Karpas-422 (cell line): ENCODE results near the gene XKR3. TPM values are rescaled to one million over a fixed set of nuclear protein-coding genes. Genes with fewer than 3 reads are reported as not detected.
A peak's percentile ranks its signal among the peaks of the same experiment; 100 is the strongest.
"Not testable (repeated sequence)": the region's sequence is repeated elsewhere in the genome, so short reads cannot be mapped to it uniquely, and the experiment has no call there.

Experiments
- DNase-seq: peaks from one replicate; pipeline ENCODE4 v3.0.0-alpha.2; 2015
- H2AFZ ChIP-seq: fragments of 200-600 bp; sonication (generic); 2 replicates; pipeline ENCODE4 v1.6.1; 2014; ENCODE audit warnings: antibody characterized with exemption, low read length, mixed read lengths
- H3K27ac ChIP-seq: fragments of 200-600 bp; sonication (generic); 2 replicates; pipeline ENCODE4 v1.5.1; 2014; ENCODE audit warnings: mild to moderate bottlenecking, low read length, moderate library complexity
- H3K27me3 ChIP-seq: fragments of 200-600 bp; sonication (generic); 2 replicates; pipeline ENCODE4 v1.6.1; 2014; ENCODE audit warnings: low read length, mixed read lengths
- H3K36me3 ChIP-seq: fragments of 200-600 bp; sonication (generic); 2 replicates; pipeline ENCODE4 v1.6.1; 2014; ENCODE audit warnings: low read length, mixed read lengths; ENCODE audit not compliant: insufficient read depth
- H3K4me1 ChIP-seq: fragments of 200-600 bp; sonication (generic); 2 replicates; pipeline ENCODE4 v1.6.1; 2014; ENCODE audit warnings: mild to moderate bottlenecking, low read length, mixed read lengths
- H3K4me2 ChIP-seq: fragments of 200-600 bp; sonication (generic); 2 replicates; pipeline ENCODE4 v1.6.1; 2014; ENCODE audit warnings: low read length, low read depth, mild to moderate bottlenecking; ENCODE audit not compliant: poor library complexity, severe bottlenecking
- H3K4me3 ChIP-seq: fragments of 200-600 bp; sonication (generic); 2 replicates; pipeline ENCODE4 v1.5.1; 2014; ENCODE audit warnings: mild to moderate bottlenecking, antibody characterized with exemption, low read length, mixed read lengths
- H3K79me2 ChIP-seq: fragments of 200-600 bp; sonication (generic); 2 replicates; pipeline ENCODE4 v1.6.1; 2014; ENCODE audit warnings: mild to moderate bottlenecking, low read length, mixed read lengths
- H3K9ac ChIP-seq: fragments of 200-600 bp; sonication (generic); 2 replicates; pipeline ENCODE4 v1.6.0; 2014; ENCODE audit warnings: low read length
- H3K9me2 ChIP-seq: fragments of 200-600 bp; sonication (generic), shearing (Covaris generic); replicated peaks from 2 replicates; pipeline ENCODE4 v1.6.0; 2014; ENCODE audit warnings: mild to moderate bottlenecking, low read length, moderate library complexity; ENCODE audit not compliant: insufficient read depth
- H3K9me3 ChIP-seq: fragments of 300-700, 200-600 bp; sonication (generic); 2 replicates; pipeline ENCODE4 v1.6.1; 2014; ENCODE audit warnings: low read length, mixed read lengths
- H4K20me1 ChIP-seq: fragments of 200-600 bp; sonication (generic); 2 replicates; pipeline ENCODE4 v1.6.1; 2014; ENCODE audit warnings: mild to moderate bottlenecking, antibody characterized with exemption, low read length, low read depth; ENCODE audit not compliant: insufficient read depth
- total RNA-seq: library from RNA; depleted of rRNA; stranded (reverse); fragments of >200 nt; shearing (Covaris generic); gene quantifications from 2 replicates; pipeline ENCODE4 v1.2.3, GENCODE V29; 2014; ENCODE audit warnings: low replicate concordance

The XKR3 gene
- total RNA-seq, 1 experiment from 2014 or later, result not detected

DNA sequence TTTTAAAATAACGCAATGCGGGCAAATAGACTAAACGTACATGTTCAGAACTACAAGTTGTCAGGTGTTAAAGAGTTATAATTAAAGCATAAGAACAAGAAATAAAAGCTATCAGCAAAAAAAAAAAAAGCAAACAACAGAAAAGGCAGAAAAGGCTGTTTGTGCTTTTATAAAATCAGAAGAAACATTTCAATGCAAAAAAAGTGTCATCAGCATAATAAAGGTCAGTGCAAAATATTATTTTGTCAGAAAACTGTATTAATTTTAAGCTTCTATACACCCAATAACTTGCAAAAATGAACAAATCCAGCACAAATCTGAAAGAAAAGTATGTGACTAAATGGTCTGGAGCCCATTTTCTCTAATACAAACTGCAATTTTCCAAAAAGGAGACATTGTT is 23.6 kb downstream of the XKR3 start:
- no peak for DNase-seq
- Histone ChIP-seq H3K9me2 (no peaks in the 10 kb centered on the region), H3K36me3 (no peaks in the 10 kb centered on the region), H3K79me2 (no peaks in the 10 kb centered on the region), H3K4me2 (no peak overlapping the region), H3K4me1 (no peaks in the 10 kb centered on the region), H3K27me3 (no peaks in the 10 kb centered on the region), H3K27ac (no peak overlapping the region), H4K20me1 (no peaks in the 10 kb centered on the region), H2AFZ (no peak overlapping the region), H3K4me3 (no peak overlapping the region), H3K9ac (no peak overlapping the region), H3K9me3 (no peaks in the 10 kb centered on the region)

DNA sequence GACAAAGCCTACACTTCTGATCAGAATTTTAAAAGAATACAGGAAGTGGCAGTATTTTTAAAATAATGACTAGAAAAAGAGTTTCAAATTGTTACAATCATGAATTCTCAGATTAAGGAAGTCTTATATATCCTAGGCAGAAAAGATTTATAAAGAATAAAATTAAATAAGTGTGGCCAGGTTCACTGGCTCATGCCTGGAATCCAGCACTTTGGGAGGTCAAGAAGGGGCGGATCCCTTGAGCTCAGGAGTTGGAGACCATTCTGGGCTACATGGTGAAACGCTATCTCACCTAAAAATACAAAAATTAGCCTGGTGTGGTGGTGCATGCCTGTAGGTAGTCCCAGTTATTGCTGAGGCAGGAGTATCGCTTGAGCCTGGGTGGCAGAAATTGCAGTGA is 24.1 kb downstream of the XKR3 start:
- Histone ChIP-seq H3K27ac (no peak overlapping the region), H3K4me2 (no peak overlapping the region), H3K9me2 (no peaks in the 10 kb centered on the region), H2AFZ (no peak overlapping the region), H3K79me2 (no peaks in the 10 kb centered on the region), H3K9me3 (no peaks in the 10 kb centered on the region), H3K4me1 (no peaks in the 10 kb centered on the region), H3K36me3 (no peaks in the 10 kb centered on the region), H3K9ac (no peak overlapping the region), H3K27me3 (no peaks in the 10 kb centered on the region), H4K20me1 (no peaks in the 10 kb centered on the region), H3K4me3 (no peak overlapping the region)
- DNase-seq, result no peak

DNA sequence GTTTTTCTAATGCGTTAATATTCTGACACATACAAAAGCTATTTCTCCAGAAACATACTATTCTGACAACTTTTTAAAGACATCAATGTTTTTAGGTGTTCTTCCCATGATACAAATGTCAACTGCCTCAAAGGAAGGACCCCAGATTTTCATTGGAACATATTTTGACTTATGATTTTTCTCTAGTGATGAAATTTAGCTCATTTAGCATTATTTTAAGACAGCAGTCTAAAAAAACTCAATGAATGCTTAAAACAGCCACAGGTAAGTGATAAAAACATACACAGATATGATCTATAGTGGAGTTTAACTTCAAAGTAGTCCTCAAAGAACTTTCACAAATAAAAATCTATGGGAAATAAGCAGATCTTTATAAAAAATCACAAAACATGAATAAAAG is 24.9 kb downstream of the XKR3 start:
- Histone ChIP-seq H3K4me3 (no peak overlapping the region), H3K79me2 (no peaks in the 10 kb centered on the region), H3K4me2 (no peak overlapping the region), H3K9ac (no peak overlapping the region), H3K4me1 (no peaks in the 10 kb centered on the region), H3K9me3 (no peaks in the 10 kb centered on the region), H2AFZ (no peak overlapping the region), H3K27ac (no peak overlapping the region), H3K9me2 (no peaks in the 10 kb centered on the region), H4K20me1 (no peaks in the 10 kb centered on the region), H3K27me3 (no peaks in the 10 kb centered on the region), H3K36me3 (no peaks in the 10 kb centered on the region)
- no peak for DNase-seq

DNA sequence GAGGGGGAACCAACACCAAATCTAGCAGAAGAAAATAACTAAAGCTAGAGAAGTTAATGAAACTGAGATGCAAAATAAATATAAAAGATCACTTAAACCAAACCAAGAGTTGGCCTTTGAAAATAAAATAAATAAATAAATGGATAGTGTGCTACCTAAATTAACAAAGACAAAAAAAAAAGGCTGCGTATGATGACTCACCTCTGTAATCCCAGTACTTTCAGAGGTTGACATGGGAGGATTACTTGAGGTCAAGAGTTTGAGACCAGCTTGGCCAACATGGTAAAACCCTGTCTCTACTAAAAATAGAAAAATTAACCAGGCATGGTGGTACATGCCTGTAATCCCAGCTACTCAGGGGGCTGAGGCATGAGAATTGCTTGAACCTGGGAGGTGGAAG is 29.7 kb downstream of the XKR3 start:
- DNase-seq, H3K9me3 ChIP-seq, H3K9ac ChIP-seq, H2AFZ ChIP-seq, H4K20me1 ChIP-seq, H3K4me1 ChIP-seq, H3K4me2 ChIP-seq, H3K79me2 ChIP-seq, H3K27ac ChIP-seq, H3K4me3 ChIP-seq, H3K27me3 ChIP-seq, H3K36me3 ChIP-seq, H3K9me2 ChIP-seq: not testable (repeated sequence)

DNA sequence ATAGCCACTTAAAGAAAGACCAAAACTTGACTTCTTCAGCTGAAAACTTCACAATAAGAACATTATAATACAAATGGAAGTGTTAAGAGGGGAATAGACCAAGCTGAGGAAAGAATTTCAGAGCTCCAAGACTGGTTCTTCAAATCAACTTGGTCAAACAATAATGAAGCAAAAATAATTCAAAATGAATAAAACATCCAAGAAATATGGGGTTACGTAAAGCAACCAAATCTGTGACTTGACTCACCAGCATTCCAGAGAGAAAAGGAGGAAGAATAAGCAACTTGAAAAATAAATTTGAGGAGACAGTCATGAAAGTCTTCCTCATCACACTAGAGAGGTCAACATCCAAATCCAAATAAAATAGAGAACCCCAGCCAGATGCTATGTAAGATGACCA is 31.4 kb downstream of the XKR3 start:
- H3K9me3 ChIP-seq, result no peaks in the 10 kb centered on the region
- H2AFZ ChIP-seq, result no peak overlapping the region
- H3K9me2 ChIP-seq, result no peaks in the 10 kb centered on the region
- no peaks in the 10 kb centered on the region for H3K36me3 ChIP-seq
- H3K4me3 ChIP-seq, result no peak overlapping the region
- DNase-seq, result no peak
- H4K20me1 ChIP-seq, result no peaks in the 10 kb centered on the region
- no peaks in the 10 kb centered on the region for H3K4me1 ChIP-seq
- H3K27me3 ChIP-seq, result no peaks in the 10 kb centered on the region
- no peak overlapping the region for H3K27ac ChIP-seq
- H3K9ac ChIP-seq, result no peak overlapping the region
- H3K4me2 ChIP-seq, result no peak overlapping the region
- no peaks in the 10 kb centered on the region for H3K79me2 ChIP-seq

DNA sequence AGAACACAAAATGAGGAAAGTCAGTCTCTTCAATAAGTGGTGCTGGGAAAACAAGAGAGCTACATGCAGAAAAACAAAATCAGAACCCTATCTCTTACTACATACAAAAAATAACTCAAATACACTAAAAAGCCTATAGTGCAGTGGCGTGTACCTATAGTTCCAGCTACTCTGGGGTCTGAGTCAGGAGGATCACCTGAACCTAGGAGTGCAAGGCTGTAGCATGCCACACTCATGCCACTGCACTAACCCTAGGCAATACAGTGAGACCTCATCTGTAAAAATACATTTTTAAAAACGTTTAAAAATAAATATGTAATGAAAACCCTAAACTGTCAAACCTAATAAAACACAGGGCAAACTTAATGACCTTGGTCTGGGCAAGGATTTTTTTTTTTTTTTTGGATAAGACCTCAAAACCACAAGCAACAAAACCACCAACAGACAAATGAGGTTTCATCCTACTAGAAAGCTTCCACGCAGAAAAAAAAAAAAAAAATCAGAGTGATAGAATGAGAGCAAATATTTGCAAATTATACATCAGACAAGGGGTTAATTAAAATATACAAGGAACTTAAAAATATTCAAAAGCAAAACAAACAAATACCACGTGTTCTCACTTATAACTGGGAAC is 35.2 kb downstream of the XKR3 start:
- Histone ChIP-seq H3K4me3 (no peak overlapping the region), H3K27me3 (no peaks in the 10 kb centered on the region), H3K36me3 (no peaks in the 10 kb centered on the region), H3K27ac (no peak overlapping the region), H3K9ac (no peak overlapping the region), H3K9me2 (no peaks in the 10 kb centered on the region), H3K4me1 (no peaks in the 10 kb centered on the region), H3K4me2 (no peak overlapping the region), H3K79me2 (no peaks in the 10 kb centered on the region), H2AFZ (no peak overlapping the region), H4K20me1 (no peaks in the 10 kb centered on the region), H3K9me3 (no peaks in the 10 kb centered on the region)
- no peak for DNase-seq

DNA sequence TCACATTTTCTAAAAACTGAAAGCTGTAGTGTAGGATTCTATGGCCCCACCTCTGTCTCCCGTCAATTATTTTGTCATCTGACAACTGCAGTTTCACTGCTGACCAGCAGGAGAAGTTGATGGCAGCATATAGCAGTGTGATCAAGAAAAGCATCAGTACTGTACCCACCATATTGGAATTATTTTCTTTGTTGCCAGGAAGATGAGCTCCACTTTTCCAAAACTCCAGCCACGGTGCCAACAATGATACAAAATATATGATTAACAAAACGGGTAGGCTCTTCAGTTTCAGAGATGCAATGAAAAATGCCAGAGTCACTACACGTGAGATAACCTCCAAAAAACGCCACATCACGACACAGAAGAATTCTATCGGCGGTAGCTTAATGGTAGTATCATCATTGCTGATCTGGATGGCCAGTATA is 41.3 kb downstream of the XKR3 start:
- H3K79me2 ChIP-seq, result no peaks in the 10 kb centered on the region
- no peak overlapping the region for H3K27ac ChIP-seq
- no peak overlapping the region for H3K4me3 ChIP-seq
- H3K27me3 ChIP-seq, result no peaks in the 10 kb centered on the region
- H3K9me3 ChIP-seq, result no peaks in the 10 kb centered on the region
- peak; percentile 72 for DNase-seq
- no peaks in the 10 kb centered on the region for H3K4me1 ChIP-seq
- no peaks in the 10 kb centered on the region for H3K36me3 ChIP-seq
- no peaks in the 10 kb centered on the region for H4K20me1 ChIP-seq
- no peaks in the 10 kb centered on the region for H3K9me2 ChIP-seq
- H3K4me2 ChIP-seq, result no peak overlapping the region
- H2AFZ ChIP-seq, result no peak overlapping the region
- H3K9ac ChIP-seq, result no peak overlapping the region

DNA sequence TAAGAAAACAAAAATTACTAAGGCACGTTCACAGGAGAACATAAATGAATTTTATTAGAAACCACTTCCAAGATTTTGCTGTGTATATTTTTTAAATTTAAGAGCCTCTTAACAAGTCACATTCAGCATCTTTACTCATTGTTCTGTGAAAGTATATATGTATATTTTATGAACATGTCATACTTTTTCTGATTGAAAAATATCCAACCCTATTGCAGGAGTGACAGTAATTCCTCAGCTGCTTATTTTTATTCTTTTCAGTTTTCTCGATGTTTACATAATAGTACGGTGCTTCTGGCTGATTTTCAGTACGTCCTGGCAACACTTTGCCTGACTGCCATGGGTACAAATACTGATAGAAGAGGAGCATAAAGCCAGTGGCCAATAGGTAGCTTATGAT is 41.8 kb downstream of the XKR3 start:
- Histone ChIP-seq H2AFZ (no peak overlapping the region), H3K4me1 (no peaks in the 10 kb centered on the region), H3K79me2 (no peaks in the 10 kb centered on the region), H3K4me3 (no peak overlapping the region), H3K27me3 (no peaks in the 10 kb centered on the region), H3K9me2 (no peaks in the 10 kb centered on the region), H3K9me3 (no peaks in the 10 kb centered on the region), H3K4me2 (no peak overlapping the region), H3K36me3 (no peaks in the 10 kb centered on the region), H3K9ac (no peak overlapping the region), H3K27ac (no peak overlapping the region), H4K20me1 (no peaks in the 10 kb centered on the region)
- no peak for DNase-seq
